GM11168 (cell line): Measurements from ENCODE around the gene COG2.
"Not testable (repeated sequence)": the region's sequence is repeated elsewhere in the genome, so short reads cannot be mapped to it uniquely, and the experiment has no call there.

Source experiments
- in situ Hi-C: fragments of 300-500 bp; cut with MboI; formaldehyde crosslinking; loops from one replicate; pipeline ENCODE4 v1.12.0; 2022; ENCODE audit warnings: low sequenced_read_pairs; ENCODE audit not compliant: unreplicated experiment

The COG2 gene

GRCh38 chr1:230624097-230624713 lies 18.1 kb upstream of the COG2 start:
- in situ Hi-C loops = no loop called here

GRCh38 chr1:230626232-230626631 lies 16.0 kb upstream of the COG2 start:
- in situ Hi-C loops = no loop called here

DNA sequence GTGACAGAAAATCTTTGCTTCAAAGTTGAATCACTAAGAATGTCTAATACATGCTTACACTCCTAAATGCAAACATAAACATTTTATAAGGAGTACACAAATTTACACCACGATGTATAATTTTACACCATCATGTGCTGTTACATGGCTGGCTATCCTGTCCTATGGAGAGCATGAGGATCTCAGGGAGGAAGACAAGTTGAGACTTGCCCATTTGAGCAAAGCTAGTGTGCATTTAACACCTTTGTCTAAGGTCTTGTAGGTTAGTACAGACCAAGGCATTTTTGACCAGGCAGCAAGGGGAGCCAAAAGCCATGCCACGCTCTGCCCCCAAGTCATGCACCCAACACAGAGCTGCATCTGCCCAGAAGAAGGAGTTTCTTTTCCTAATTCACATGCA lies 14.5 kb upstream of the COG2 start:
- in situ Hi-C loops = no loop called here

- in situ Hi-C loops = no loop called here
Measured at GRCh38 chr1:230629511-230629910, 12.8 kb upstream of the COG2 start.

GRCh38 chr1:230631477-230631876 lies 10.8 kb upstream of the COG2 start:
- in situ Hi-C loops = no loop called here

DNA sequence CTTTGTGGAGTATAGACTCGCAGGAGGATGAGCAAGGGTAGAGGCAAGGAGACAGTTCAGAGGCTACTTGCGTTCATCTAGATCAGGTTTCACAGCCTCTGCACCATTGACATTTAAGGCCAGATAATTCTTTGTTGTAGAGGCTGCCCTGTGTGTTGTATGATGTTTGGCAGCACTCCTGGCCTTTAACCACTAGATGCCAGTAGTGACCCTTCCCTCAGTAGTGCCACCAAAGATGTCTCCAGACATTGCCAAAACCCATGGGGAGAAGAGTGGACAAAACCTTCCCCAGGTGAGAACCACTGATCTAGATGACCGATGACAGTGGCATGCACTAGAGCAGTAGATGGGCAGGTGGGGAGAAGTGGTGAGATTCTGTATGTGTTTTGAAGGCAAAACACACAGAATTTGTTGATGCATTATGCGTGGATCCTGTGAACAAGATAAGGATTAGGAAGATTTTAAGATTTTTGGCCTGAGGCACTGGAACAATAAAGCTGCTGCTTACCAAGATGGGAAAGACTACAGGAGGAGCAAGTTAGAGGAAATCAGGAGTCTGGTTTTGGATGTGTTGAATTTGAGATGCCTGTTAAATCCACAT lies 9.9 kb upstream of the COG2 start:
- in situ Hi-C loops = no loop called here

- in situ Hi-C loops = no loop called here
Measured at GRCh38 chr1:230633469-230633868, 8.8 kb upstream of the COG2 start.

- in situ Hi-C loops = no loop called here
Measured at GRCh38 chr1:230634384-230634783, 7.9 kb upstream of the COG2 start.

- in situ Hi-C loops = no loop called here
Measured at GRCh38 chr1:230636575-230637148, 5.6 kb upstream of the COG2 start.

DNA sequence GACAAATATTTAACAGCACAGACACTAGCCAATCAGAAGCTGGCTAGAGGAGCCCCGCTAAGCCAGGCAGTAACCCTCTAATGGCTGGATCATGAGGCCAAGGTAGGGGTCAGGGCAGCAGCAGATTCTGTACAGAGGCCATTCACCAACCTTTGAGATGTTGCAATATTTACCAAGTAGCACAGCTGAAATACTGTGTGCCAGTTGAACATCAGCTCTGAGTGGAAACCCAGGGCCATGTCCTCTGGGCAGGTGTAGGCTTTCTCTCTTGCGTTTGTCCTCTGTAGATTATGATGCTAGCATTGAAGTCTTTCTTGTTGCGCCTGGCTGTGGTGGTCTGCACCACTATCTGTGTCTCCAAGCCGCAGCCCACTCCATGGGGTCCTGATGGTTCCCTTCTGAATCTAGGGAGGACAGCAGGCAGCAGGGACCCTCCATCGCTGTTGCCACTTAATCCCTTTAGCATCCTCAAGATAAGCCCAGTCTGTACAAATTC lies 2.5 kb upstream of the COG2 start:
- in situ Hi-C loops = no loop called here

DNA sequence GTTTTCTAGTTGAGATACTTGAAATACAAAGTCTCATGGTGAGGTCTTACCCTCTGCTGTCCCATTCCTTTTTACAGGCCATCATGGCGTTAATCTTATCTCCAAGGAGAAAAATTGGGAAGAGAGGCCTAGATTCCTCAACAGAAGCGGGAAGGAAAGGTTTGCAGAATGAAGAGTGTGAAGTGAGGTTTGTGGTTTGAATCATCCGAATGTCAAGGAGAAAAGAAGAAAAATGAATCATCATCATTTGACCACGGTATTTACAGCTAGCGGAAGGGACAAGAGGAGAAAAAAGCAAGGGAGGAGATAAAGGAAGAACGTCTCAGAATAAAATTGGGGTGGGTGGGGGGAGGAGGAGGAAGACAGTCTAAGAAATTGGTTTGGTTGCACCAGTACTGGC lies 935 bp upstream of the COG2 start:
- in situ Hi-C loops = no loop called here

DNA sequence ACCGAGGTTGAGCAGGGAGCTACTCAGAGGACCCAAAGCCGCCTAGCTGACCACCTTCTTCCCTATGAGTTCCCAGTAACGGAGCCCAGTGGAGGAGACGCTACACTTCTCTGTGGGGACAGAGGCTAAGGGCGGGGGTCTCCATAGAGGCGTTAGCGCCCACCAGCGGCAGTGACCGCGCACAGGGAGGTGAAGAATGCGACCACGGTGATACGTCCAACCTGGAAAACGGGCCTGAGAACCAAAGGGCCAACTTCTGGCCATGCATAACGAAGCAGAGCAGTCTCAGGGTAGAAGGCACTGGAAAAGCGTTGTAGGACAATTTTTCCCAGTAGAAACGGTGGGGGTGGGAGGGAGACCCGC lies 400 bp upstream of the COG2 start:
- in situ Hi-C loops = no loop called here

- in situ Hi-C loops = no loop called here
Measured at GRCh38 chr1:230643908-230644307, 1.6 kb downstream of the COG2 start.

DNA sequence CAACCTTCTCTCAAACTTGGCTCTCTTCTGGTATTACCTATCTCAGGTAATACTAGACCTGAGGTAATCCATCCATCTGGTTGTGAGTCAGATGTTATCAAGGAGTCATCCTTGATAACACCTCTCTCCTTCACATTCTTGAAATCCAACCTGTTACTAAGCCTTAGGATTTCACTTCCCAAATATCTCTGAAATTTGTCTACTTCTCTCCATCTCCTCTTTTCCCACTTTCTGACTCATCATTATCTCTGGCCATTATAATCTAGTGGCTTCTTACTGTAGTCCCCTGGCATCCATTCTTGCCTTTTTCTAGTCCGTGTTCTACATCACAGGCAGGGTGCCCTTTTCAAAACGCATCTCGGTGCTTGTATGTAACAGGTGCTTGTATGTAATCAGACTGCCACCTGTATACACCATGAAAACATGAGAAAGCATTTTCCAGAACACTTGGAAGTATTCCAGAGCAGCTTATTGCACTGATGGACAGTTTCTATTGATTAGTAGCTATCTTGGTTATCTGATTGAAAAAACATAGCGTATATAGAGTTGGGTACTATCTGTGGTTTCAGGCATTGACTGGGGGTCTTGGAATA lies 4.5 kb downstream of the COG2 start:
- in situ Hi-C loops = no loop called here

- in situ Hi-C loops = no loop called here
Measured at GRCh38 chr1:230647321-230647720, 5.0 kb downstream of the COG2 start.

DNA sequence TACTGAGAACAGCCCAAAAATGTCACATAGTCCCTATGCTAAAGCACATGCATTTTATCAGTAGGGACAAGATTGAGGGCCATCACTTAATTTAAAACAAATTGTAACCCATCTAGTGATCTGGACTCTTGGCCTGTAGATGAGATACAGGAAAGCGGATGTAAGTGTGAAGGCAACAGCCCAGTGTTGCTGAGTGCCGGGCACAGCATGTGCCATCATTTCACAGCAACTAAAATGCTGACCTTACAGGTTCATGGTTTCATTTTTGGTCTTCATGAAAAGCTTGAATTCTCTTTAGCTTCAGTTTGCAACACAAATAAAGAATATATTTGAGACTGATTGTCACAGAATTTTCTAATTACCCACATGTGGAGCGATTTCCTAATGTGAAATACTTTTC lies 5.8 kb downstream of the COG2 start:
- in situ Hi-C loops = no loop called here

DNA sequence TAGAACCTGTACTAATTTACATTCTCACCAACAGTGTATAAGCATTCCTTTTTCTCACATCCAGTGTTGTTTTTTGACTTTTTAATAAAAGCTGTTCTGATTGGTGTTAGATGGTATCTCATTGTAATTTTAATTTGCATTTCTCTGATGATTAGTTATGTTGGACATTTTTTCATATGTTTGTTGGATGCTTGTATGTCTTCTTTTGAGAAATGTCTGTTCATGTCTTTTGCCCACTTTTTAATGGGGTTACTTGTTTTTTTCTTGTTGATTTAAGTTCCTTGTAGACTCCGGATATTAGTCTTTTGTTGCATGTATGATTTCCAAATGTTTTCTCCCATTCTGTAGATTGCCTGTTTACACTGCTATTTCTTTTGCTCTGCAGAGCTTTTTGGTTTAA lies 8.0 kb downstream of the COG2 start:
- in situ Hi-C loops = no loop called here

DNA sequence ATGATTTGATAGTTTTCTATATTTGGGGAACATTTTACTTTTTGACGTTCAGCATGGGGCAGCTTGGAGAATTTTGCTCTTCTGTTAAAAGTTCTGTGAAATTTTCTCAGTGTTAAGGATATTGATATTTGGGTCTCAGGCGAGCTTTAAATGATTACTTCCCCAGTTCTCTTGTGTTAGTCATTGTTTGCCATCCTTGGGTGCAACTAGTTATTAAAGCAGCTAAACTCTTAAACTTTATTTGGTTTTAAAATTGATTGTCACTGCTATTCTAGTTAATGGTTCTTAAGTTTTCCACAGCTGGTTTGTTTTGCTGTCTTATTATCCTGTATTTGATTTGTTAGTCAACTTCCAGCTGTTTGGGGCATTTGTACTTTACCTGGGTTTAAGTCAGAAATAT lies 9.0 kb downstream of the COG2 start:
- in situ Hi-C loops = no loop called here

GRCh38 chr1:230656719-230657118 lies 14.4 kb downstream of the COG2 start:
- in situ Hi-C loops = not testable (repeated sequence)

DNA sequence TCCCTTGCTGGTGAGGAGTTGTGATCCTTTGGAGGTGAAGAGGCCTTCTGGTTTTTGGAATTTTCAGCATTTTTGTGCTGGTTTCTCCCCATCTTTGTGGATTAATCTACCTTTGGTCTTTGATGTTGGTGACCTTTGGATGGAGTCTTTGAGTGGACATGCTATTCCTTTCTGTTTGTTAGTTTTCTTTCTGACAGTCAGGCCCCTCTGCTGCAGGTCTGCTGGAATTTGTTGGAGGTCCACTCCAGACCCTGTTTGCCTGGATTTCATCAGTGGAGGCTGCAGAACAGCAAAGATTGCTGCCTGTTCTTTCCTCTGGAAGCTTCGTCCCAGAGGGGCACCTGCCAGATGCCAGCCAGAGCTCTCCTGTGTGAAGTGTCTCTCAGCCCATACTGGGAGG lies 15.8 kb downstream of the COG2 start:
- in situ Hi-C loops = not testable (repeated sequence)

DNA sequence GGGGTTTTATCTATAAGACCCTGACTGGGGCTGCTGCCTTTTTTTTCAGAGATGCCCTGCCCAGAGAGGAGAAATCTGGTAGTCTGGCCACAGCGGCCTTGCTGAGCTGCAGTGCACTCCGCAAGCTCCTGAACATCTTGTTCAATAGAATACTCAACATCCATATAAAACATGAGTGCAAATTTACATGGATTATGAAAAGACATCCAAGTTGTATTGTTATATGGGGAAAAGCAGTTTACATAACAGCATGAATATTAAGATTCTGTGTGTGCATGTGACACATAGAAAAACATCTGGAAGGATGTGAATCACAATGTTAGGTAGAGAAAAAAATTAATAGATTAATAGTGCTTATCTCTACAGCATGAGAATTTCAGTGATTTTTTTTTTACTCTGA lies 16.4 kb downstream of the COG2 start:
- in situ Hi-C loops = no loop called here

DNA sequence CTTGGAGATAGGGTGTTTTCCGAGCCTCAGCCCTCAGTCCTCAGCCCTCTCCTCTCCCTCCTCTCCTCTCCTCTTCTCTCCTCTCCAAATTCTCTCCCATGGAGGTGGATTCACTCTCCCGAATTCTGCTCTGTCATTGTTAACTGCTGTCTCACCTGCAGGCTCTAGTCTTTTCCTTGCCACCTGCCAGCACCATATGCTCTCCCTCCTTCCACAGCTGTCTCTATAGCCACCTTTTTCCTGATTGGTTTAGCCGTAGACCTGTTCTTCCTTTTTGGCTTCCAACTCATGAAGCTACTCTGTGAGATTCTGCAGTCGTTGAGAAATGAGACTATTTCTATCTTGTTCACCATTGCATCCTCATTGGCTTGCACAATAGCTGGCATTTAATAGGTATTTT lies 19.7 kb downstream of the COG2 start:
- in situ Hi-C loops = no loop called here
